Measurements from ENCODE around the gene TRAFD1.

DNA sequence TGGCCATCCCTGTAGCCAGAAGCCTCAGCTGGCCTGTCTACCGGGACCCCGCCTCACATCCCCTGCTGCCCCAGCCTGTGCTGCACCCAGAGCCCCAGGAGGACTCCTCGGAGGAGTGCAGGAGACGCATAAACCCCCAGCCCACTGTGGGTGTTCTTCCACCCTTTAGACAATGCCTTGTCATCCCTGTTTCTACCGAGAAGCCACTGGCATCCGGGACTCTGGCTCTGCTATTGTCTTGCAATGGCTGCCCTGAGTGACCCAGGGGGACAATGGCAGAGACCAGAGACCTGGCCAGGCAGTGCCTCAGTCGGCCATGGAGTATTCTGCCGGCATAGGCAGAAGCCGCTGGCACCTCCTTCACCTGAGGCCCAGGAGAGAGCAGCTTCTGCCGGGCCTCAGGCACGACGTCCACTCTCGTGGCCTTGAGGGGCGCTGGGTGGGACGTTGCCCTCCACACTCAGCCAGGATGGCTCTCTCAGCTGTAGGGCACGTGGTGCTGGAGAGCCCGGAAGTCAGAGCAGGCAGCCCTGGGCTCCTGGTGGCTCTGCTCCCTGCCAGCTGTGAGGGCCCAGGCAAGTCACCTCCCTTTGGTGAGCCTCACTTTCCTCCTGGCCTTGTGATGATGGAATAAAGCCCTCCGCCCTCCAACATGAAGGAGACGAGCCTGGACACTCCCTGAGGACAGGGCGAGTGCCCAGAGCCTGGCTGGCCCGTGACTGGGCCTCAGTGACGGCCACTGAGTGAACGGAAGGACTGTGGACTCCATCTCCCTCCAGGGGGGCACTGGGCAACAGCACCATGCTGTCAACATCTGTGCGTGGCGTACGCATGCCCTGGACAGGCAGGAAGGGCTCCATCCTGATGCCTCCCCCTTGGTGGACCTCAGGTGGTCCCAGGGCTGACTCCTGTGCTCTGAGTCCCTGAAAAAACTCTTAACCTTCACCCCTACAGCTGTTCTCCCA, 41.0 kb downstream of the TRAFD1 start:
- TF ChIP-seq CTCF (IDR thresholded peaks at IDR 0.05; ENCODE audit: extremely low read depth in 1 of 2, insufficient read depth in 1 of 2, low read depth in 1 of 2, low read length in 2 of 2) = no peak
- TF ChIP-seq, protein P1, sequence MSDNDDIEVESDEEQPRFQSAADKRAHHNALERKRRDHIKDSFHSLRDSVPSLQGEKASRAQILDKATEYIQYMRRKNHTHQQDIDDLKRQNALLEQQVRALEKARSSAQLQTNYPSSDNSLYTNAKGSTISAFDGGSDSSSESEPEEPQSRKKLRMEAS (IDR thresholded peaks at IDR 0.05; ENCODE audit: insufficient read depth, insufficient read length) = no peak
- TF ChIP-seq POLR2AphosphoS5 (IDR thresholded peaks at IDR 0.05; ENCODE audit: insufficient read depth, low read depth, low read length) = no peak
- no peak for TF ChIP-seq EZH2 (IDR thresholded peaks at IDR 0.05; ENCODE audit: borderline replicate concordance, low read depth, low read length, severe bottlenecking)
- TF ChIP-seq JUN (IDR thresholded peaks at IDR 0.05; ENCODE audit: borderline replicate concordance, insufficient read depth, insufficient read length, low read depth) = no peak
- no peak for TF ChIP-seq POLR2A (IDR thresholded peaks at IDR 0.05; ENCODE audit: low read depth, low read length)
- no peak for TF ChIP-seq MYC (IDR thresholded peaks at IDR 0.05; ENCODE audit: low read depth, low read length)
- TF ChIP-seq GATA2 (IDR thresholded peaks at IDR 0.05; ENCODE audit: insufficient read depth, insufficient read length, low read depth, low read length) = no peak
